GM19467 (cell line): ENCODE data around the gene FAM20A.

Experiments
- ATAC-seq: cut with Tn5 transposase; IDR thresholded peaks from one replicate; pipeline ENCODE4 v1.9.1; 2021; ENCODE audit warnings: mild to moderate bottlenecking, moderate library complexity; ENCODE audit not compliant: unreplicated experiment

Gene FAM20A

DNA sequence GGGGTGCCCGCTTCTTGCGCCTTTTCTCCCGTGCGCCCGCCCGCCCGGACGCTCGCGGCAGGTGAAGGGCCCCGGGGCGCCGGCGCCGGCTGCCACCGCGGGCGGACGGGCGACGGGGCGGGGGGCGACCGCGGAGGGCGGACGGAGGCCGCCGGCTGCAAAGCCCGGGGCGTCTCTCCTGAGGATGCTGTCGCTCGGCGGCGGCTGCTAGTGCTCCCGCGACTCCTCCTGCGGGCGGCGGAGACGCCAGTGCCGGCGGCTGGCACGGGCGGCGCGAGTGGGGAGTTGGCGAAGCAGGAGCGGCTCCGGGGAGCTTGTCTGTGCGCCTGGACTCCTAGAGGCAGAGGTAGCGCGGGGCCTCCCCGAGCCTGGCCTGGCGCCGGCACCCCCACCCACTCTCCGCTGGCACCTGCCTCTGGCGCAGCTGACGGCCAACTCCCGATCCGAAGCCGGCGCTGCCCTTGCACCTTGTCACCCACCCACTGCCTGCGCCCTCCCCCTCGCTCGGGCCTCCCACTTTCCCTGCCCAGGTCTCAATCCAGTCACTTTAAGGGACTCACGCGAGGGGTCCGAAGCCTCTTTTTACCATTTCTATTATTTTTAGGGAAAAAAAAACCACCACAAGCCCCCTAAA lies at the start of gene FAM20A:
Gene FAM20A, minus strand, starts transcription at position 437 of the 634 bp plus-strand sequence. CDS start 701 bp downstream, outside the sequence.
- ATAC-seq = no peak

DNA sequence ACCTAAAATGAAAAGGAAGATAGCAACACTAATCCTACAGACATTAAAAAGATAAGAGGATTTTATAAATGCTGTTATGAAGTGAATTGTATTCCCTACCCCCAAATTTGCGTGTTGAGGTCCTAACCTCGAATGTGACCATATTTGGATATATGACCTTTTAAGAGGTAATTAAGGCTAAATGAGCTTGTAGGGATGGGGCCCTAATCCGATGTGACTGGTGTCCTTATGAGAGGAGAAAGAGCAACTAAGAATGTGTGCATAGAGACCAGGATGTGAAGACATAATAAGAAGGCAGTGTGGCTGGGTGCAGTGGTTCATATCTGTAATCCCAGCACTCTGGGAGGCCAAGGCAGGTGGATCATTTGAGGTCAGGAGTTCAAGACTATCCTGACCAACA lies 48.2 kb upstream of the FAM20A start:
- no peak for ATAC-seq

- no peak for ATAC-seq
Measured at GRCh38 chr17:68646626-68647526, 45.7 kb upstream of the FAM20A start.

GRCh38 chr17:68642118-68642412 lies 40.9 kb upstream of the FAM20A start:
- no peak for ATAC-seq

DNA sequence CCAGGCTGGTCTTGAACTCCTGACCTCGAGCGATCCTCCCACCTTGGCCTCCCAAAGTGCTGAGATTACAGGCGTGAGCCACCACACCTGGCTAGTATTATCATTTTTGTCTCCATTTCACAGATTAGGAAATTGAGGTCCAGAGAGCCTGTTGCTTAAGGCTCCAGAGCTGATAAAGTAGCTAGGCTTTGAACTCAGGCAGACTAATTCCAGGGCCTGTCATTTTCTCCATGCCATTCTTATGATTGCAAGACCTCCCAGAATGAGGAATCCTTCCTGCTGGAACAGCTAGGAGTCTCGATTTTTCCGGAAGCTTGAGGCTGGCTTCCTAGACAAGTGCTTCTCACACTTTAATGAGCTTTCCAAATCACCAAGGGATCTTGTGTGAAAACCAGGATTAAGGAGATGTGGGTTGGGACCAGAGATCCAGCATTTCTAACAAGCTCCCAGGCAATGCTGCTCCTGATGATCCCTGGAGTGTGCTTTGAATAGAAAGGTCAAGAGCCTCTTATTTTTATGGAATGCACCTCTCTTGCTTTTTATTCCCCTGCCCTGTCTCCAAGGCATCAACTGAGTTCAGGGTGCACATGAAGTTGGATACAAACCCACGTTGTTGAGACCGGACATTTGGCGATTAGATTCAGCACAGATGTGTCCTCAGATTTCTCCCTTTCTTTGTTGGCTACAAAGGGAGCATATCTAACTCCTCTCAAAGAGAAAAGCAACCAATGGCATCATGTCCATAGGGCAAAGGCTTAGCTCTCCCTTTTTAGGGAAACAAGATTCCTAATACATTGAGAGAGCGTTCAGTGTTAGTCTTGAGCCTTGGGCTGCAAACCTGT lies 40.3 kb upstream of the FAM20A start:
- ATAC-seq = no peak

DNA sequence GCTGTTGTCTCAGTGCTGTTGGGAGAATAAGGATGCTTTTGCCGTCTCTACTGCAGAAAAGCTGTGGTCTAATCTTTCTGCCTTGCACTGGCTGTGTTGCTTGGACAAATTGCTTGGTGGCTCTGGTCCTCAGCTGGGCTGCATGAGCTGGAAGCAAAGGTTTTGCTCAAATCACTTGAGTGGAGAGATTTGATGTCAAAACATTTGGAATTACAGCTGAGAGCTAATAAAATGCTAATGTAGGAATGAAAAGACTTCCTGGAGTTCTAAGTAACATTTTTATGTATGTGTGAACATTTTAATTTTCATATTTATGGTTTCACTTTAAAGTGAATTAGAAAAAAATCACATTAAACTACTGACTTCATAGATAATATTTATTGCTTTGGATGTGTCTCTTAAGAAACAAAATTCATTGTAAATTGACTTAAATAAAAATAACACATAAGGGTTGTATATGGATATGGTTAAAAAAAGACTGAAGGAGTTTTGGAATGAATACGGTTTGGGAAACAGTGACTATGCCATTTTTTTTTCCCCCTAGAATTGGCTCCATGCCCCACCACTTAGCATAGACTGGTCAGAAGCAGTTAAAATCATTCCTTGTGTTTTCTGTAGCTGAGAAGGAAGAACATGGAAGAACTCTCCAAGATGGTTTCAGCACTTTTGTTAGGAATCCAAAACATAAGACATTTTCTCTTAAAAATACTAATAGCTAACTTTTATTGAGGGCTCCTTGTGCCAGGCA lies 39.2 kb upstream of the FAM20A start:
- no peak for ATAC-seq

DNA sequence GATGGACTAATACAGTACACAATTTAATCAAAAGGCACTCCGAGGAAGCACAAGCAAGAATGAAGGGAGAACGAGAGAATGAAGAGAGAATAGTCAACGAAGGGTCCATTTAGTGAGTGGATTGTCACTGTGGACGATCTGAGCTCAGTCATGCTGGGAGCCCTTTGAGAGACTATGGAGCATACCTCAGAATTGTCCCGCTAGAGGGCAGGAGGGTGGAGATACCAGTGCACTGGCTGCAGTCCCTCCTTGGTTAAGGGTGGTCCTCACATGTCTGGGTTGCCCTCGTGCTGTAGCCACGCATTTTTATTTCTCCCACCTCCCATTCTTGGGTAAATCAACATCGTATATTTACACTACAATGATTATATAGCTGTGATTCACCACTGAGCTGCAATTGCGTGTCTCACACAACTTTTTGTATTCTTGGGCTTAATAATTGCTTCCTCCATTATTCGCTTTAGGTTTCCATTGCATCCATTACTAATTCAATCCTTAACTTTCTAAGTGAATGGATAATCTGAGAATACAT lies 33.2 kb upstream of the FAM20A start:
- no peak for ATAC-seq

DNA sequence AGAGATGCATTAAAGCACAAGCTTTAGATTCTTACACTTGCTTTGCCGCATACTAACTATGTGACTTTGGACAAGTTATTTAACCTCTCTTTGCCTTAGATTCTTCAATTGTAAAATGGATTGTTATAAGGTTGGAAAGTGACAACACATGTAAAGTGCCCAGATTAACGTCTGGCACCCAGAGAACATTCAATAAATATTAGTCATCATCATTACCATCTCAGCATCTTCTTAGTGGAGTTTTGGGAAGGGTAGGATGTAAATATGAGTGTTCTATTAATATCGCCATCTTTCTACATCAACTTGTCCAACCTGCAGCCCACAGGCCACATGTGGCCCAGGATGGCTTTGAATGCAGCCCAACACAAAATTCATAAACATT lies 27.4 kb upstream of the FAM20A start:
- no peak for ATAC-seq

DNA sequence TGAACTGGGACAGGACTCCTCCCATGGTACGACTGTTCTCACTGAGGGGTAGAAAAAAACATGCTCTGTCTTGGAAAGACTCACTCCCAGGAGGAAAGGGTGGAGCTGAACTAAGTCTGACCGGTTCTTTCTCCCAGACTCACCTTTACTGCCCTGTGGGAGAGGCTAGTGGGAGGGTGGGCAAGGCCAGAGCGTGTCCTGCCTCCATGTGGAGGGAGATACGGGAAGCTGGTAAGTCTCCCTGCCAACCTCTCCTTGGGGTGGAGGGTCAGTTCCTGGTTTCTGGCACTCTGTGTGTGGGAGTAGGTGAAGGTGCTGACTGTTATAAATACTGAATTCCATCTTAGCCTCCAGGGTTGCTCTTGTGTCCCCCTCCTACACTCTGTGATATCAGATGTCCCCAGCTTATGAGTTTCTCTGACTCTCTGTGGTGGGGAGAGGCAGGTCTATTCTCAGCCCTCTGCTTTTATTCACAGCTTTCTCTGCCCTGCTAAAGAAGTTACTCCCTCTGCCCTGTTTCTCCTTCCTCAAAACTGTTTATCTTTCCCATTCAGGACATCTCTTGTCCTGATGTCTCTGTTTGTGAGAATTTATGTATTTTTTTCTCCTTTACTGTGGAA lies 26.9 kb upstream of the FAM20A start:
- ATAC-seq = no peak

GRCh38 chr17:68624381-68624780 lies 23.2 kb upstream of the FAM20A start:
- ATAC-seq = no peak

- ATAC-seq = no peak
Measured at GRCh38 chr17:68623811-68624210, 22.6 kb upstream of the FAM20A start.

GRCh38 chr17:68622423-68622822 lies 21.3 kb upstream of the FAM20A start:
- no peak for ATAC-seq

- no peak for ATAC-seq
Measured at GRCh38 chr17:68621065-68621464, 19.9 kb upstream of the FAM20A start.

- ATAC-seq = no peak
Measured at GRCh38 chr17:68616334-68616733, 15.2 kb upstream of the FAM20A start.

DNA sequence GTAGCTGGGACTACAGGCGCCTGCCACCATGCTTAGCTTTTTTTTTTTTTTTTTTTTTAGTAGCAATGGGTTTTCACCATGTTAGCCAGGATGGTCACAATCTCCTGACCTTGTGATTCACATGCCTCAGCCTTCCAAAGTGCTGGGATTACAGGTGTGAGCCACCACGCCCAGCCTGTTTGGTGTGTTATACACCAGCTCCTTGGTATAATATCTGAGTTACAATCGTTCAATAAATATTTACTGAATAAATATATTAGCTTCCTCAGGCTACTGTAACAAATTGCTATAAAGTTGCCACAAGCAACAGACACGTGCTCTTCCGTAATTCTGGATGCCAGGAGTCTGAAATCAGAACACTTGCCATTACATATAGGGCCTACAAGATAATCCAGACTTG lies 13.6 kb upstream of the FAM20A start:
- no peak for ATAC-seq

GRCh38 chr17:68613739-68614298 lies 12.7 kb upstream of the FAM20A start:
- no peak for ATAC-seq

DNA sequence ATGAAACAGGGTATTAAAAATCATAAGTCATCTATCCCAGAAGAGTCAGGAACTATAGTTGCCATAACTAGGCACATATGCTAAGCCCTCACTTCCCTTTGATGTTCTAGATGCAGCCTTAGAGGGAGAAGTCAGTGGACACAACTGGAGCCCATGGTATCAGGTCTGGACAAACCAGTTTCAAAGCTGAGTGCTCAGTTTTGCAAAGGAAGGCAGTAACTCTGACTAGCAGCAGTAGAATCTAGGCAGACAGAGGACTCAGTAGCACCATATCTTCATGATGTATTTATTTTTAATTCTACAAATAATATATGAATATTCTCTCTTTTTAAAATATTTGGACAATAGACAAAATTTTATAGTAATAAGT lies 11.7 kb upstream of the FAM20A start:
- ATAC-seq = no peak

DNA sequence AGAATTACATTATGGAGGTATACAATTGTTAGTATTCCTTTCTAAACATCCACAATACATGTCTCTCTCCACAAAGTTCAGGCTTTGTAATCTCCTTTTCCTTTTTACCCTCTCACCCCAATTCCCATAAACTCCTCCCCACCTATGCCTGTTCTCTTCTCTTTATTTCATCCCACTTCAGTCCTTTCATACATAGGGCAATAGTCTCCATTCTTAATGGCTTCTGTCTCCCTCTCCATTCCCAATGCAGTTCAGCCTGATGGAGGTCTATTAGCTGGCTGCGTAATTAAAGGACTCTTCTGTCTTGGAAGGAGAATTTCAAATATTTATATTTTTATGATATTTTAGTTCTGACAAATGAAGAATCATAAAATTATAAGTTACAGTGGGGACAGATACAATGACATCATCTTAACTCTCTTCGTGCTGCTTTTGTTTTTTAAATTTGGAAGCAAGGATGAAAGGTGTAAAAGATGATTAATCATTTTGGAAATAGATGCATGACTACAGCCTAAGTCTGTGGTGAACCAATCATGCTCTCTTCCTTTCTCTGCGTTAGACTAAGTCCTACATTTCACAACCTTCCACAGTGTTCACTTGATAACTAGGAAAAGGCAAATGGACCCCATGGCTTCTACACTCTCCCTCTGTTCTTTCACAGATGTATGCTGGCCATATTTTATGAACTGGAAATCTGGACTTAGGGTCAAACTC lies 11.2 kb upstream of the FAM20A start:
- no peak for ATAC-seq
